H4 (cell line): Measurements from ENCODE around the gene ANKRD26. TPM values are rescaled to one million over a fixed set of nuclear protein-coding genes. Genes with fewer than 3 reads are reported as not detected.

ENCODE experiments used
- DNase-seq: peaks from one replicate; pipeline ENCODE4 v3.0.0-alpha.2; 2015; ENCODE audit warnings: low spot score
- total RNA-seq: library from RNA; depleted of rRNA; stranded (reverse); fragments of >200 nt; shearing (Covaris generic); gene quantifications from 2 replicates; pipeline ENCODE4 v1.2.3, GENCODE V29; 2014; rRNA removed

ANKRD26 gene
- total RNA-seq, 1 experiment from 2014 or later, result 6.9 TPM

GRCh38 chr10:27020243-27020642 is 80.1 kb downstream of the ANKRD26 start:
- no peak for DNase-seq

DNA sequence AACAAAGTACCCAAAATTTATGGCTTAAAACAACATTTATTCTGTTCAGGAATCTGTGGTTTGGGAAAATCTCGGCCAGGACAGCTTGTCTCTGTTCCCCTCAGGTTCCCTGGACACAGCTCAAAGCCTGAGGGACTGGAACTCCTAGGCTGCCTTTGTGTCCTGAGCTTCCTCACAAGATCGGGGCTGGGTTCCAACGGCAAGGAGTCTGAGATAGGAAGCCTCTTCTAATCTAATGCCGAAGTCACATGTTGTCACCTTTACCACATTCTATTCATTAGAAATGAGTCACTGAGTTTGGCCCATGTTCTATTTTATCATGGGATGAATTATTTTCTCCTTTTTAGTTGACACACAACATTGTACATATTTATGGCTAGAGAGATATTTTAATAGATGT is 80.5 kb downstream of the ANKRD26 start:
- no peak for DNase-seq

DNA sequence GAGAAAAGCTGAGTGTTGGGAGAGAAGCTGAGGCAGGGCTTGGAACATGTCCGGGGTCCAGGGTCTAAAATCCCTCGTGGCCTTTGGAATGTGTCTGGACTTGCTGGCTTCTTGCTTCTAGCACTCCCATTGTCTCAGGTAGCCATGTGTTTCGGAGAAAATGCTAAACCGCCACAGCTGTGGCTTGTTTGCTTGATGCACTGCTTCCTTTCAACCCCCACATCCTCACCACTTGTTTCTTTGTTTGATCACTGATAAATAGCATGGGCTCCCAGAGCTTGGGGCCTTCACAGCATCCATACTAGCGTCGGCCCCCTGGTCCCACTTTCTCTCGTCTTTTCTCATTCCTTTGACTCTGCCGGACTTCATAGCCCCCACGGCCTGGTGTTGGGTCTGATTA is 102.7 kb downstream of the ANKRD26 start:
- DNase-seq, result no peak

- DNase-seq, result no peak
Observed at GRCh38 chr10:26994743-26995142, 105.6 kb downstream of the ANKRD26 start.

- DNase-seq, result no peak
Observed at GRCh38 chr10:26987851-26988250, 112.4 kb downstream of the ANKRD26 start.

DNA sequence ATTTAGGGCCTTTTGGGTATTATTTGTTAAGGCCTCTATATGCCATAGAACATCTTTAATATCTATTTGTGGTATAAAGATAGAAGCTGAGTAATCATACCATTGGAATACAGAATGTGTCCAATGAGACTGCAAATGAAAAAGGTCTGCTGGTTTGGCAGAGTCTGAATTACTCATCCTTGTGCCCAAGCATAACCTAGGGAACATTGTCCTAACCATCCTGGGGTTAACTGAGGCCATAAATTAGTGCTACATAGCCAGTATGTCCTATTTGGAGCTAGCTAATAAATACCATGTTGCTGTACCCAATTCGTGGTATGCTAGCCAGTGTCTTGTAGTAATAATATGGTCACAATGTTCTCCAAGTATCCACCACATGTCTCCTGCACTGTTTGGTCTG is 117.1 kb downstream of the ANKRD26 start:
- no peak for DNase-seq

GRCh38 chr10:26982058-26982457 is 118.2 kb downstream of the ANKRD26 start:
- no peak for DNase-seq

- DNase-seq, result no peak
Observed at GRCh38 chr10:26981232-26981824, 119.0 kb downstream of the ANKRD26 start.

GRCh38 chr10:26978519-26978918 is 121.8 kb downstream of the ANKRD26 start:
- DNase-seq, result no peak

DNA sequence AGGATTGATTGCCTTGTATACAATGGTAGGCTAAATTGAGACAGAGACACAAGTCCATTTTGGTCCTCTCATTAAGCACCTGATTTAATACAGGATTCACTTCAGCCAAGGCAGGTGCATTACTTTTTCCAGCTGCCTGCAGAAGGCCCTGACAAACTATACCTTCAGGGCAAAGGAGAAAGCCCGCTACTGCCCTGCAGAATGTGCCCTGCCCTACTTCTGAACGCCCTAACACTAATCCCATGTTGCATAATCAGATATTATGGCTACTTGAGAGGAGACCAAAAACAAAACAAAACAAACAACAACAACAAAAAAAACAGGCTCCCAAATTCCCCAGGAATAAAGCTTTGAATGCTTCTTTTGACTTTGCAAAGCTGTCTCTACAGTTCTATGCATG is 122.7 kb downstream of the ANKRD26 start:
- no peak for DNase-seq

- DNase-seq, result no peak
Observed at GRCh38 chr10:26970667-26971066, 129.6 kb downstream of the ANKRD26 start.

GRCh38 chr10:26969145-26969926 is 131.0 kb downstream of the ANKRD26 start:
- no peak for DNase-seq

- DNase-seq, result no peak
Observed at GRCh38 chr10:26962835-26963234, 137.5 kb downstream of the ANKRD26 start.

DNA sequence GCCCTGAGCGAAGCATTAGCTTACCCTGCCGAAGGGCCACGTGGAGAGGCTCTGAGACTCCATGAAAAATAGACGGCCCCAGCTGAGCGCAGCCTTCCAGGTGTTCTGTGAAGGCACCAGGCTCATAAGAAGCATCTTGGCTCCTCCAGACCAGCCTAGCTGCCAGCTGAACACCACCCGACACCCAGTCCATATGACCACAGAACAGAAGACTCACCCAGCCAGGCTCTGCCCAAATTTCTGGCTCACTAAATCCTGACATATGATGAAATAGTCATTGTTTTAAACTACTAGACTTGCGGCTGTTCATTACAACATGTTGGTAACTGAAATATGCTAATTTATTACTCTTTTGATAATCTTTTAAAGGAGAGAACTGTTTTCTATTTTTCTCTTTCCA is 140.0 kb downstream of the ANKRD26 start:
- DNase-seq, result no peak

GRCh38 chr10:26959841-26960240 is 140.5 kb downstream of the ANKRD26 start:
- no peak for DNase-seq

Other genes with a start within 250 kb of the ANKRD26 start
- gene ABI1, start 239.5 kb downstream of the ANKRD26 start, total RNA-seq, result 22.3 and 28.2 TPM in 2 replicates
- gene YME1L1, start 53.9 kb upstream of the ANKRD26 start, total RNA-seq, result 58.6 and 71.2 TPM in 2 replicates
- gene MASTL, start 54.9 kb upstream of the ANKRD26 start, total RNA-seq, result 13.4 and 18.1 TPM in 2 replicates
- gene ACBD5, start 140.3 kb upstream of the ANKRD26 start, total RNA-seq, result 10.1 and 15.5 TPM in 2 replicates